GM21423 (cell line): ENCODE results near the gene YTHDF2.
"Not testable (repeated sequence)": the region's sequence is repeated elsewhere in the genome, so short reads cannot be mapped to it uniquely, and the experiment has no call there.

ENCODE experiments used
- ATAC-seq: cut with Tn5 transposase; IDR thresholded peaks from one replicate; pipeline ENCODE4 v1.9.1; 2021; ENCODE audit warnings: mild to moderate bottlenecking, moderate library complexity; ENCODE audit not compliant: unreplicated experiment

Gene YTHDF2

GRCh38 chr1:28758420-28758819, 21.7 kb downstream of the YTHDF2 start:
- no peak for ATAC-seq

GRCh38 chr1:28759257-28759656, 22.5 kb downstream of the YTHDF2 start:
- ATAC-seq = no peak

- no peak for ATAC-seq
These were observed 24.4 kb downstream of the YTHDF2 start for GRCh38 chr1:28761189-28761588.

- ATAC-seq = no peak
These were observed 29.9 kb downstream of the YTHDF2 start for GRCh38 chr1:28766532-28767183.

GRCh38 chr1:28770601-28771165, 33.9 kb downstream of the YTHDF2 start:
- ATAC-seq = no peak

GRCh38 chr1:28771921-28772320, 35.2 kb downstream of the YTHDF2 start:
- ATAC-seq = not testable (repeated sequence)

GRCh38 chr1:28773105-28773504, 36.4 kb downstream of the YTHDF2 start:
- ATAC-seq = no peak

GRCh38 chr1:28775121-28775942, 38.6 kb downstream of the YTHDF2 start:
- no peak for ATAC-seq

- ATAC-seq = no peak
These were observed 39.6 kb downstream of the YTHDF2 start for GRCh38 chr1:28776341-28776740.

- no peak for ATAC-seq
These were observed 41.3 kb downstream of the YTHDF2 start for GRCh38 chr1:28778021-28778420.

GRCh38 chr1:28779751-28780408, 43.1 kb downstream of the YTHDF2 start:
- ATAC-seq = no peak

- no peak for ATAC-seq
These were observed 44.6 kb downstream of the YTHDF2 start for GRCh38 chr1:28781305-28781704.

- no peak for ATAC-seq
These were observed 45.3 kb downstream of the YTHDF2 start for GRCh38 chr1:28782011-28782410.

- no peak for ATAC-seq
These were observed 46.6 kb downstream of the YTHDF2 start for GRCh38 chr1:28783363-28783762.

GRCh38 chr1:28789412-28789811, 52.7 kb downstream of the YTHDF2 start:
- no peak for ATAC-seq

GRCh38 chr1:28789816-28790215, 53.1 kb downstream of the YTHDF2 start:
- no peak for ATAC-seq

- no peak for ATAC-seq
These were observed 53.8 kb downstream of the YTHDF2 start for GRCh38 chr1:28790377-28791035.

- ATAC-seq = not testable (repeated sequence)
These were observed 55.2 kb downstream of the YTHDF2 start for GRCh38 chr1:28791929-28792328.

- ATAC-seq = no peak
These were observed 55.9 kb downstream of the YTHDF2 start for GRCh38 chr1:28792644-28793121.

GRCh38 chr1:28794582-28794981, 57.8 kb downstream of the YTHDF2 start:
- ATAC-seq = not testable (repeated sequence)
